Testis (tissue), 3 donors: Measurements from ENCODE around the gene ISCU. TPM values are rescaled to one million over a fixed set of nuclear protein-coding genes. Genes with fewer than 3 reads are reported as not detected.

Experiments
- DNase-seq: peaks from one replicate; pipeline ENCODE4 v3.0.0-alpha.2; 2019
- H3K27ac ChIP-seq, 2 donors: fragments of 200-600 bp; sonication (generic); one replicate each; pipeline ENCODE4 v1.5.1; 2019
- H3K27me3 ChIP-seq: fragments of 200-600 bp; sonication (generic); one replicate; pipeline ENCODE4 v1.5.1; 2019
- H3K36me3 ChIP-seq: fragments of 200-600 bp; sonication (generic); one replicate; pipeline ENCODE4 v1.5.1; 2017; ENCODE audit warnings: low read depth; ENCODE audit errors: missing control alignments
- H3K4me1 ChIP-seq: fragments of 200-600 bp; sonication (generic); one replicate; pipeline ENCODE4 v1.5.1; 2019
- H3K4me3 ChIP-seq, 2 donors: fragments of 200-600 bp; sonication (generic); one replicate each; pipeline ENCODE4 v1.5.1; 2017 to 2019
- H3K9me3 ChIP-seq: fragments of 200-600 bp; sonication (generic); one replicate; pipeline ENCODE4 v1.5.1; 2017
- CTCF ChIP-seq, 3 experiments: fragments of 450-650 bp in 2 of 3; fragments of 200-600 bp in 1 of 3; sonication (generic) in 1 of 3; IDR thresholded peaks; one replicate each; pipeline ENCODE4 v1.5.1; 2016 to 2019; ENCODE audit warnings: antibody characterized with exemption in 3 of 3, mild to moderate bottlenecking in 2 of 3, moderate library complexity in 1 of 3
- POLR2A ChIP-seq: fragments of 450-650 bp; IDR thresholded peaks from one replicate; pipeline ENCODE4 v1.6.1; 2017; ENCODE audit warnings: antibody characterized with exemption, mild to moderate bottlenecking, moderate library complexity
- WGBS, 2 donors: methylation state at CpG; one replicate each; pipeline ENCODE4 v1.1.5; 2018; 5-methylcytosine and 5-hydroxymethylcytosine counted together
- intact Hi-C: fragments of 100-400 bp; cut with DNase I; formaldehyde crosslinking; loops from one replicate; pipeline ENCODE4 v1.15.1; 2023; ENCODE audit warnings: low total_unique reads
- polyA plus RNA-seq: library from polyadenylated mRNA; stranded (reverse); fragments of 350-450 nt; fragmentation: Illumina TruSeq; extraction: RNeasy Lipid Tissue Mini Kit (QIAGEN cat#74804); gene quantifications from one replicate; pipeline ENCODE4 v1.2.3, GENCODE V29; 2014; ENCODE audit warnings: low read depth, low replicate concordance; ENCODE audit not compliant: insufficient read depth
- total RNA-seq, 2 donors: library from RNA; depleted of rRNA; stranded (reverse); fragments of >200 nt; gene quantifications; one replicate each; pipeline ENCODE4 v1.2.3, GENCODE V29; 2016

ISCU gene
- total and polyA plus RNA-seq, 3 donors from 2014 or later: 217 to 238 (median 221) TPM

GRCh38 chr12:108560752-108561719 is 1.4 kb upstream of the ISCU start, which contains the start of gene SART3:
Gene SART3 (minus strand): TSS chr12:108561173. CDS start chr12:108561154, 19 bp downstream.
- no peak for TF ChIP-seq POLR2A
- TF ChIP-seq CTCF (IDR thresholded peaks at IDR 0.05): no peak
- no peaks in the 10 kb centered on the region for H3K9me3 ChIP-seq
- H3K27ac ChIP-seq: peak within 1 kb of the TSS; percentile 86 to 96
- no peaks in the 10 kb centered on the region for H3K36me3 ChIP-seq
- DNase-seq: peak; percentile 86
- H3K4me3 ChIP-seq: peak within 1 kb of the TSS; percentile 91 to 93
- H3K27me3 ChIP-seq: no peaks in the 10 kb centered on the region
- intact Hi-C loops: no loop called here
- H3K4me1 ChIP-seq: peaks cover 30% of the 10 kb centered on the region
- WGBS, 2 donors: 0 to 1% methylated on average over 53 to 57 of the region's 57 CpGs

GRCh38 chr12:108561852-108562347 is 496 bp upstream of the ISCU start:
- DNase-seq: no peak
- Histone ChIP-seq H3K27me3 (no peaks in the 10 kb centered on the region), H3K27ac (peak overlapping the region; percentile 86 to 96), H3K4me3 (peak overlapping the region; percentile 91 to 93), H3K4me1 (peaks cover 34% of the 10 kb centered on the region), H3K36me3 (no peaks in the 10 kb centered on the region), H3K9me3 (no peaks in the 10 kb centered on the region)
- TF ChIP-seq CTCF (IDR thresholded peaks at IDR 0.05) (no peak), POLR2A (no peak)
- WGBS, 2 donors: 0 to 1% methylated on average over 20 of the region's 20 CpGs
- intact Hi-C loops: no loop called here

GRCh38 chr12:108563136-108563803 is 874 bp downstream of the ISCU start:
- Histone ChIP-seq H3K27me3 (no peaks in the 10 kb centered on the region), H3K36me3 (no peaks in the 10 kb centered on the region), H3K9me3 (no peaks in the 10 kb centered on the region), H3K4me3 (peak overlapping the region; percentile 91 to 93), H3K27ac (peak overlapping the region; percentile 86 to 90), H3K4me1 (peaks cover 38% of the 10 kb centered on the region)
- WGBS, 2 donors: 0 to 1% methylated on average over 14 of the region's 14 CpGs
- intact Hi-C loops: no loop called here
- TF ChIP-seq CTCF (IDR thresholded peaks at IDR 0.05) (peak; percentile 77 to 89 (median 81)), POLR2A (no peak)
- peak; percentile 93 for DNase-seq

DNA sequence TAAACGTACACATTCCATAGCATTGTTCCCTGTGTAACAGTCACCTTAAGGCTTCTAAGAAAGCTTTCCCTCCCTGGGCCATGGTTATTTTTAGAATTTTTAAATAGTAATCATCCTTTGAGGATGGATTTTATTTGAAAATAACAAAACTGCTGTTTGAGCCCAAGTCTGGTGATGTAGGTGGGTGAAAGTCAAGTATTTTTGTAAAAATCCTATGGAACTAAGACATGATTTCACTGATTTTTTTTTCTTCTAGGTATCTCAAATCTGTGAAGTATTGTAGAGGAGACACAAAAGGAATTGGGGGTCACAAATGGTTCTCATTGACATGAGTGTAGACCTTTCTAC is 1.4 kb downstream of the ISCU start:
- TF ChIP-seq CTCF (IDR thresholded peaks at IDR 0.05) (no peak), POLR2A (no peak)
- no peak for DNase-seq
- Histone ChIP-seq H3K27ac (no peak overlapping the region), H3K4me1 (peaks cover 39% of the 10 kb centered on the region), H3K36me3 (no peaks in the 10 kb centered on the region), H3K4me3 (peak overlapping the region in 1 of 2 donors; percentile 91), H3K9me3 (no peaks in the 10 kb centered on the region), H3K27me3 (no peaks in the 10 kb centered on the region)
- intact Hi-C loops: no loop called here
- 11% methylated on average over 1 of the region's 1 CpG for WGBS, 2 donors
